T-cell (primary cell): ENCODE measurements around the gene EIF4E2. TPM values are rescaled to one million over a fixed set of nuclear protein-coding genes. Genes with fewer than 3 reads are reported as not detected.
"Not testable (repeated sequence)": the region's sequence is repeated elsewhere in the genome, so short reads cannot be mapped to it uniquely, and the experiment has no call there.

Experiments used
- ATAC-seq, 4 experiments: fragments of 200-7000 bp in 3 of 4; fragments of 150-1000 bp in 1 of 4; cut with Tn5 transposase; replicated peaks in 1 of 4; 1 replicate in 3 of 4; 2 replicates in 1 of 4; pipeline ENCODE4 v1.10.0; 2021; ENCODE audit warnings: moderate library complexity in 3 of 4, mild to moderate bottlenecking in 2 of 4, moderate number of reproducible peaks in 1 of 4
- CTCF ChIA-PET, 2 donors: fragments of 300-600 bp; sonication (Branson Sonifier 250); formaldehyde crosslinking; loops; one replicate each; lab custom pipeline; 2022; ENCODE audit warnings: antibody characterized with exemption in 2 of 2; lab: Charles Lee
- POLR2A ChIA-PET, 2 donors: fragments of 300-600 bp; sonication (Branson Sonifier 250); formaldehyde crosslinking; loops; one replicate each; lab custom pipeline; 2022; ENCODE audit warnings: antibody characterized with exemption in 2 of 2; lab: Charles Lee
- DNase-seq, 35 experiments: peaks; one replicate each; pipeline versions ENCODE4 v3.0.0 to v3.0.0-alpha.2; 2013 to 2023
- H3K27ac ChIP-seq: one replicate; pipeline ENCODE4 v1.5.1; 2013; ENCODE audit warnings: low read length
- H3K27me3 ChIP-seq, 2 experiments: replicated peaks in 1 of 2; 1 replicate in 1 of 2; 2 replicates in 1 of 2; pipeline versions ENCODE4 v1.6.1 to v1.7.0; 2013; ENCODE audit warnings: low read length in 1 of 2, mixed read lengths in 1 of 2; ENCODE audit not compliant: control insufficient read depth in 2 of 2, insufficient read depth in 2 of 2; ENCODE audit errors: extremely low read depth in 1 of 2
- H3K36me3 ChIP-seq, 2 donors: 1 replicate in 1 of 2; 2 replicates in 1 of 2; pipeline versions ENCODE4 v1.6.1 to v1.7.0; 2013; ENCODE audit warnings: low read length in 1 of 2; ENCODE audit not compliant: control insufficient read depth in 2 of 2, insufficient read depth in 1 of 2; ENCODE audit errors: extremely low read depth in 1 of 2
- H3K4me1 ChIP-seq, 2 experiments: 1 replicate in 1 of 2; 2 replicates in 1 of 2; pipeline versions ENCODE4 v1.6.1 to v1.7.0; 2013; ENCODE audit warnings: low read length in 2 of 2, mixed read lengths in 1 of 2; ENCODE audit not compliant: insufficient read depth in 2 of 2, control insufficient read depth in 1 of 2; ENCODE audit errors: extremely low read depth in 1 of 2
- H3K4me3 ChIP-seq, 2 donors: 1 replicate in 1 of 2; 2 replicates in 1 of 2; pipeline versions ENCODE4 v1.5.1 to v1.7.0; 2013; ENCODE audit warnings: mild to moderate bottlenecking in 2 of 2, low read length in 1 of 2, moderate library complexity in 1 of 2; ENCODE audit not compliant: control insufficient read depth in 1 of 2; ENCODE audit errors: extremely low read depth in 1 of 2
- H3K9me3 ChIP-seq: 2 replicates; pipeline ENCODE4 v1.7.0; 2013
- H3K27ac Mint-ChIP-seq, 2 donors: one replicate each; pipeline ENCODE4 v1.8.0; 2020 to 2021; ENCODE audit warnings: mild to moderate bottlenecking in 2 of 2, mixed read lengths in 2 of 2
- H3K27me3 Mint-ChIP-seq, 2 donors: one replicate each; pipeline ENCODE4 v1.8.0; 2021 to 2022; ENCODE audit warnings: mixed read lengths in 2 of 2
- H3K36me3 Mint-ChIP-seq: one replicate; pipeline ENCODE4 v1.8.0; 2021; ENCODE audit warnings: mixed read lengths
- H3K4me1 Mint-ChIP-seq, 3 donors: one replicate each; pipeline ENCODE4 v1.8.0; 2020 to 2022; ENCODE audit warnings: mixed read lengths in 3 of 3, mild to moderate bottlenecking in 1 of 3
- H3K4me3 Mint-ChIP-seq, 3 donors: one replicate each; pipeline ENCODE4 v1.8.0; 2020 to 2022; ENCODE audit warnings: mild to moderate bottlenecking in 3 of 3, mixed read lengths in 3 of 3, moderate library complexity in 3 of 3
- H3K9me3 Mint-ChIP-seq, 3 donors: one replicate each; pipeline ENCODE4 v1.8.0; 2020 to 2022; ENCODE audit warnings: mixed read lengths in 3 of 3
- WGBS: methylation state at CpG from one replicate; pipeline ENCODE4 v1.1.5; 2013; ENCODE audit warnings: missing lambda C conversion rate; ENCODE audit not compliant: insufficient coverage; 5-methylcytosine and 5-hydroxymethylcytosine counted together
- total RNA-seq, 35 experiments: library from RNA in 6 of 35; stranded (reverse) in 6 of 35; fragments of 120-200 nt in 1 of 35; gene quantifications; one replicate each; pipeline versions ENCODE4 v1.2.1 to v1.2.4 and lab custom pipeline; 2013 to 2026

The EIF4E2 gene
- total RNA-seq, 5 donors from 2014 or later (not counting 1 experiment from before 2014, with no cell fraction given) = 49.5 to 60.9 (median 55.3) TPM

DNA sequence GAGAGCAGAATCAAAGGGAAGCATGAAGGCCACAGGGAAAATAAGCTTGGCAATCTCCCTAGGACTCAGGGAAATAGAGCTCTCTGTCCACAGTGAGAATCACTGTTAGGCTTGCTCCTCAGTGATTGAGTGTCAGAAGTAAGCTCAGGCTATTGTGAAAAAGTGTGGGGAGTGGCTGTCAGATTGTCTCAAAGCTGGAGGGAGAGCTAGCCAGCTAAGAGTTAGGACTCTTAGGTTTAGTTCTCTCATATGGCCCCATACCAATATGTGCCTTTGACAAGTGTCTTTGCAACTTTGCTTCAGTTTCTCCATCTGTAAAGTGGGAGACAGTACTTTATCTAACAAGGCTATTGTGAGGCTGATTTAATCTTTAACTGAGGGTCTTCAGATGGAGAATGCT lies 17.2 kb downstream of the EIF4E2 start:
- Mint-ChIP-seq H3K36me3 (peaks cover 80% of the 10 kb centered on the region), H3K4me3 (no peak overlapping the region), H3K9me3 (no peaks in the 10 kb centered on the region), H3K4me1 (no peaks in the 10 kb centered on the region), H3K27me3 (no peaks in the 10 kb centered on the region), H3K27ac (no peak overlapping the region)
- Histone ChIP-seq H3K9me3 (no peaks in the 10 kb centered on the region), H3K4me3 (no peak overlapping the region), H3K4me1 (no peaks in the 10 kb centered on the region), H3K27ac (no peak overlapping the region), H3K36me3 (peaks cover 19 to 88% of the 10 kb centered on the region in 2 donors), H3K27me3 (no peaks in the 10 kb centered on the region)
- DNase-seq (no peak), ATAC-seq (no peak)
- CTCF ChIA-PET = interaction anchor here in 1 of 2 donors (1.1 kb wide), 1 partner anchor 50 kb away, joined by 3 read pairs; no protein-coding TSS in a partner anchor
- POLR2A ChIA-PET = no interaction called here

DNA sequence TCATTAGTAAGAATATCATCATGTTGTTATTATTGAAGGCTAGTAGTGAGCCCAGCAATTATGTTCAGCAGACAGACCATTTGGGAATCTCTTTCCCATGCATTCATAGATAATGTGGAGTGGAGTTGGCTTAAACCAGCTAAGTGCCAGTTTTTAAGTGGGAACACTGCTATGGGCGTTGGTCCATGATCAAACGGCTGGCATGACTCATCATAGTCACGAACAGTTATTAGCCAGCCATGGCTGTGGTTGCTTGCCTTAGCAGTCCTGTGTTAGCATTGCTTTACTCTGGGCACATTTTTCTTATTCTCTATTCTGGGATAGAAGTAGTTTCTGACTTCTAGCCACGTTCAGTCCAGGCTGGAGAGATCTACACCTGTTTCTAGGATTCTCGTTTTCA lies 17.7 kb downstream of the EIF4E2 start:
- H3K27ac ChIP-seq = no peak overlapping the region
- no peaks in the 10 kb centered on the region for H3K4me1 Mint-ChIP-seq
- H3K9me3 ChIP-seq = no peaks in the 10 kb centered on the region
- POLR2A ChIA-PET = no interaction called here
- WGBS = no CpG with 5 or more reads among the region's 5 CpGs
- H3K4me3 Mint-ChIP-seq = no peak overlapping the region
- peaks cover 76% of the 10 kb centered on the region for H3K36me3 Mint-ChIP-seq
- no peak overlapping the region for H3K4me3 ChIP-seq
- no peaks in the 10 kb centered on the region for H3K4me1 ChIP-seq
- DNase-seq (no peak), ATAC-seq (no peak)
- peaks cover 19 to 87% of the 10 kb centered on the region in 2 donors for H3K36me3 ChIP-seq
- H3K27ac Mint-ChIP-seq = no peak overlapping the region
- H3K27me3 ChIP-seq = no peaks in the 10 kb centered on the region
- H3K9me3 Mint-ChIP-seq = no peaks in the 10 kb centered on the region
- no peaks in the 10 kb centered on the region for H3K27me3 Mint-ChIP-seq
- CTCF ChIA-PET = interaction anchor here in 1 of 2 donors (1.1 kb wide), 1 partner anchor 49 kb away, joined by 3 read pairs; no protein-coding TSS in a partner anchor

DNA sequence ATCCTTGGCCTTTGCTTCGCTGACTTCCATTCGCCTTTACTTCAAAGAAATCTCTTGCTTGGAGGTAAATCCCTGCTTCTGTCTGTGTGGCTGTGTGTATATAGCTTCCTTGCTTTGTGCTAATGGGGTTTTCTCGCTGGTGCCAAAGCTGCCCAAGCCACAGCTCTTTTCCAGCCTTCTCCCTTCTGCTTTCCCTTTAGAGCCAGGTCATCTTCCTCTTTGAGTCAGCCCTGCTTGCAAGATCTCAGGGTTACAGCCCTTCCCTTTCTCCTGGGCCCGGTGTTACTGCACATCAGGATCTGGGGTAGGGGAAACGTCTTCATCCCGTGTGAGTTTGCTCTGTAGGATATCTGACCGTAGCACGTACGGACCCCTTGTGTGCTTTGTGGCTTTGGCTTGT lies 19.1 kb downstream of the EIF4E2 start:
- no peak for DNase-seq
- Mint-ChIP-seq H3K36me3 (peaks cover 76% of the 10 kb centered on the region), H3K4me3 (no peak overlapping the region), H3K27me3 (no peaks in the 10 kb centered on the region), H3K9me3 (no peaks in the 10 kb centered on the region), H3K27ac (no peak overlapping the region), H3K4me1 (no peaks in the 10 kb centered on the region)
- ChIA-PET CTCF (no interaction called here), POLR2A (interaction anchor here in 1 of 2 donors (0.6 kb wide), 1 partner anchor 49 kb away, joined by 5 read pairs; no protein-coding TSS in a partner anchor)
- Histone ChIP-seq H3K9me3 (no peaks in the 10 kb centered on the region), H3K27me3 (no peaks in the 10 kb centered on the region), H3K36me3 (peaks cover 19 to 82% of the 10 kb centered on the region in 2 donors), H3K27ac (no peak overlapping the region), H3K4me1 (no peaks in the 10 kb centered on the region), H3K4me3 (no peak overlapping the region)
- no CpG with 5 or more reads among the region's 9 CpGs for WGBS
- ATAC-seq = no peak

DNA sequence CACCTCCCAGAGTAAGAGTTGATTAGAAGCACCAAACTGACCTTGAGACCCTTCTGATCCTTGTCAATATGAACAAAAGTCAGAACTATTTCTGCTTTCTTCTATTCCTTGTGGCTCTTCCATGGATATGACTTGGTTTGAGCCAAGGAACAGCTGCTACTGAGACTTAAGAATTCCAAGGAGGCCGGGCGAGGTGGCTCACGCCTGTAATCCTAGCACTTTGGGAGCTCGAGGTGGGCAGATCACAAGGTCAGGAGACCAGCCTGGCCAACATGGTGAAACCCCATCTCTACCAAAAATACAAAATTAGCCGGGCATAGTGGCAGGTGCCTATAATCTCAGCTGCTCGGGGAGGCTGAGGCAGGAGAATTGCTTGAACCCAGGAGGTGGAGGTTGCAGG lies 20.0 kb downstream of the EIF4E2 start:
- H3K27me3 Mint-ChIP-seq, DNase-seq, H3K27me3 ChIP-seq, H3K4me3 ChIP-seq, ATAC-seq, H3K4me3 Mint-ChIP-seq, H3K4me1 Mint-ChIP-seq, H3K9me3 ChIP-seq, H3K9me3 Mint-ChIP-seq, H3K27ac Mint-ChIP-seq, H3K4me1 ChIP-seq, POLR2A ChIA-PET, H3K27ac ChIP-seq: not testable (repeated sequence)
- peaks cover 23 to 80% of the 10 kb centered on the region in 2 donors for H3K36me3 ChIP-seq
- CTCF ChIA-PET = interaction anchor here in 1 of 2 donors (0.6 kb wide), 1 partner anchor 19 kb away, joined by 5 read pairs; no protein-coding TSS in a partner anchor
- H3K36me3 Mint-ChIP-seq = peaks cover 76% of the 10 kb centered on the region
- WGBS = 100% methylated on average over 3 of the region's 6 CpGs

DNA sequence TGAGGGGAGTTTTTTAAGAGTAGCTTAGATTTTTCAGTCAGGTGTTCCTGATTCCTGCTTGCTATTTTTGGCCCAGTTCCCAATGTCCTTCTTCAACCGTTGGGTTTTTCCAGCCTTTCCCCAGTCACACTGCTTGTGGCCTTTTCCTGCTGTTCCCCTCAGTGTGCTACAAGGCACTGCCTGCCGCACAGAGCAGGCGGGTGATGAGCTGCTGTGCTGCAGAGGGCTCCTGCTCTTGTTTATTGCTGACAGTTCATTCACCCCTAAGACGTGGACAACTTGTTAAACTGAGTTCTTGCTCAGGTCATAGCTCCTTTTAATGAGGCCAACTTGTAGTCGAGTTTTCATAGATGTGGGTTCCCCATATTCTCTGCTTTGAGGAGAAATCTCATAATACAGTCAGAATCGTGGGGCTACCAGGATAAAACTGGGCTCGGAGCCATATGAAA lies 20.6 kb downstream of the EIF4E2 start:
- H3K4me1 Mint-ChIP-seq = no peaks in the 10 kb centered on the region
- Histone ChIP-seq H3K27me3 (no peaks in the 10 kb centered on the region), H3K4me3 (no peak overlapping the region), H3K4me1 (no peaks in the 10 kb centered on the region), H3K27ac (no peak overlapping the region), H3K9me3 (no peaks in the 10 kb centered on the region), H3K36me3 (peaks cover 24 to 75% of the 10 kb centered on the region in 2 donors)
- no peaks in the 10 kb centered on the region for H3K27me3 Mint-ChIP-seq
- H3K36me3 Mint-ChIP-seq = peaks cover 72% of the 10 kb centered on the region
- no peak for DNase-seq
- 92% methylated on average over 7 of the region's 7 CpGs for WGBS
- no peak overlapping the region for H3K4me3 Mint-ChIP-seq
- POLR2A ChIA-PET = no interaction called here
- CTCF ChIA-PET = interaction anchor here in 1 of 2 donors (0.6 kb wide), 1 partner anchor 19 kb away, joined by 5 read pairs; no protein-coding TSS in a partner anchor
- H3K27ac Mint-ChIP-seq = no peak overlapping the region
- ATAC-seq = no peak
- no peaks in the 10 kb centered on the region for H3K9me3 Mint-ChIP-seq

DNA sequence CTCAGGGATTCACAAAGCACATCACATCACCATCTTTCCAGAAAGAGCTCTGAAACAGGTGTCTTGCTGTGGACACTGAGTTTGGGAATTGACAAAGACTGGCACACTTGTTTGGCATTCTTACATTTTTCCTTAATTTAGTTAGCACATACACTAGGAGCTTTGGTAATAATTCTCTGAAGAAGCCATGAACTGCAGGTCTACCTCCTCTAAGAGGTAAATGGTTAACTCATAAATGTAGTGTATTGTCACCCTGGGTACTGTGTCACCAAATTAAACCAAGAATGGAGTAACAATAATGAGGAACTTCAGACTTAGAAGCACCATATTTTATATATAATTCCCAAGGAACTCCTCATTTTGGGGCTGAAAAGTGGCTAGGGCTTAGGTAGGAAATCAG lies 22.6 kb downstream of the EIF4E2 start:
- no peak overlapping the region for H3K4me3 ChIP-seq
- ChIA-PET POLR2A (no interaction called here), CTCF (no interaction called here)
- Mint-ChIP-seq H3K36me3 (peaks cover 64% of the 10 kb centered on the region), H3K27ac (no peak overlapping the region), H3K4me1 (no peaks in the 10 kb centered on the region), H3K9me3 (no peaks in the 10 kb centered on the region), H3K27me3 (no peaks in the 10 kb centered on the region), H3K4me3 (no peak overlapping the region)
- no peaks in the 10 kb centered on the region for H3K4me1 ChIP-seq
- no peak for DNase-seq
- peaks cover 14 to 74% of the 10 kb centered on the region in 2 donors for H3K36me3 ChIP-seq
- no peak for ATAC-seq
- no peak overlapping the region for H3K27ac ChIP-seq
- H3K9me3 ChIP-seq = no peaks in the 10 kb centered on the region
- no peaks in the 10 kb centered on the region for H3K27me3 ChIP-seq
